AG04449 (cell line): Measurements from ENCODE around the gene ZNF580.

Source experiments
- CTCF ChIA-PET: fragments of 350-600 bp; formaldehyde crosslinking; extraction: SDS; loops from one replicate; lab custom pipeline; 2021; ENCODE audit warnings: antibody characterized with exemption; lab: Yijun Ruan, JAX
- POLR2A ChIA-PET: fragments of 400-600, 350-600 bp; formaldehyde crosslinking; extraction: SDS; loops from one replicate; lab custom pipeline; 2020; ENCODE audit warnings: antibody characterized with exemption, inconsistent platforms; lab: Yijun Ruan, JAX
- DNase-seq: peaks from one replicate; pipeline ENCODE4 v3.0.0-alpha.2; 2010; ENCODE audit warnings: low read depth, low spot score
- H3K4me3 ChIP-seq: 2 replicates; pipeline ENCODE4 v1.5.1; 2011; ENCODE audit warnings: low read depth, mild to moderate bottlenecking, control low read depth, low read length
- TF ChIP-seq, protein P1 (sequence below): IDR thresholded peaks from one replicate; pipeline ENCODE4 v1.5.1; 2011; ENCODE audit warnings: mild to moderate bottlenecking, moderate library complexity, low read length, control low read depth, inconsistent platforms; ENCODE audit not compliant: insufficient read depth; ENCODE audit errors: missing control alignments

ZNF580 gene

DNA sequence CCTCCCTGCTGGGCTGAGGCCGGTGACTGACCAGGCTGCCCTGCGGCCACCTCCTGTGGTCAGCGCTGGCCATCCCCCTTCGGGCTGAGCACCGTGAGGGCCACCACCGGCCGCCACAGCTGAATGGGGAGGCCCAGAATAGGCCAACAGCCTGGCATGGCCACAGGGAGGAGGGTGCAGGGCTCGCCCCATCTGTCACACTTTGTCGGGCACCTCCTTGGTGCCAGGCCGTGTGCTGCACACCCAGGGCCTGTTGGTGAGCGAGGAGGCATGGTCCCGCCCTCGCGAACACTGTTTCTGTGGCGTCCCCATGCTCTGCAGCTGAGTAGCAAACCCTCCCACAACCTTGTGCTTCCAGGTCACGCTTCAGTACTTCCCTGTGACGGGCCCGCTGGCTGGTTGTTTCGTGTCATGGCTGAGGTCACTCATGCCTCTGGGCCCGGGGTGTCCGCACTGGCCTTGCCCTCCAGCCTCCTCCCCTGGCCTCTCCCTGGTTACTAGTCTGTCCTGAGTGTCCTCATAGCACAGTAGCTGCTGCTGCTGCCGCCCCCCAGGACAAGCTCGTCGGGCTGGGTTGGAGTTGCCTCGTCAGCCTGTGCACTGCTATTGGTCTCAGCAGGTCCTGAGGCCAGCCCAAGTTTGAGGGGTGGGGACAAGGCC, 49.4 kb downstream of the ZNF580 start:
- TF ChIP-seq, protein P1, sequence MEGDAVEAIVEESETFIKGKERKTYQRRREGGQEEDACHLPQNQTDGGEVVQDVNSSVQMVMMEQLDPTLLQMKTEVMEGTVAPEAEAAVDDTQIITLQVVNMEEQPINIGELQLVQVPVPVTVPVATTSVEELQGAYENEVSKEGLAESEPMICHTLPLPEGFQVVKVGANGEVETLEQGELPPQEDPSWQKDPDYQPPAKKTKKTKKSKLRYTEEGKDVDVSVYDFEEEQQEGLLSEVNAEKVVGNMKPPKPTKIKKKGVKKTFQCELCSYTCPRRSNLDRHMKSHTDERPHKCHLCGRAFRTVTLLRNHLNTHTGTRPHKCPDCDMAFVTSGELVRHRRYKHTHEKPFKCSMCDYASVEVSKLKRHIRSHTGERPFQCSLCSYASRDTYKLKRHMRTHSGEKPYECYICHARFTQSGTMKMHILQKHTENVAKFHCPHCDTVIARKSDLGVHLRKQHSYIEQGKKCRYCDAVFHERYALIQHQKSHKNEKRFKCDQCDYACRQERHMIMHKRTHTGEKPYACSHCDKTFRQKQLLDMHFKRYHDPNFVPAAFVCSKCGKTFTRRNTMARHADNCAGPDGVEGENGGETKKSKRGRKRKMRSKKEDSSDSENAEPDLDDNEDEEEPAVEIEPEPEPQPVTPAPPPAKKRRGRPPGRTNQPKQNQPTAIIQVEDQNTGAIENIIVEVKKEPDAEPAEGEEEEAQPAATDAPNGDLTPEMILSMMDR = no peak
- DNase-seq = no peak
- H3K4me3 ChIP-seq = no peak overlapping the region
- ChIA-PET CTCF (interaction anchor here (1.6 kb wide), 1 partner anchor 19 kb away, joined by 7 read pairs; no protein-coding TSS in a partner anchor), POLR2A (no interaction called here)

- ChIA-PET CTCF (interaction anchor here (1.6 kb wide), 1 partner anchor 20 kb away, joined by 7 read pairs; no protein-coding TSS in a partner anchor), POLR2A (no interaction called here)
- DNase-seq = no peak
- no peak overlapping the region for H3K4me3 ChIP-seq
- TF ChIP-seq, protein P1 = no peak
Measured at GRCh38 chr19:55690769-55691545, 50.2 kb downstream of the ZNF580 start.

GRCh38 chr19:55691561-55692481, 51.0 kb downstream of the ZNF580 start:
- ChIA-PET POLR2A (no interaction called here), CTCF (interaction anchor here (1.2 to 1.4 kb wide), 2 partner anchors 10 to 21 kb away, joined by 3 to 4 read pairs; no protein-coding TSS in a partner anchor)
- DNase-seq = no peak
- no peak overlapping the region for H3K4me3 ChIP-seq
- TF ChIP-seq, protein P1 = no peak

DNA sequence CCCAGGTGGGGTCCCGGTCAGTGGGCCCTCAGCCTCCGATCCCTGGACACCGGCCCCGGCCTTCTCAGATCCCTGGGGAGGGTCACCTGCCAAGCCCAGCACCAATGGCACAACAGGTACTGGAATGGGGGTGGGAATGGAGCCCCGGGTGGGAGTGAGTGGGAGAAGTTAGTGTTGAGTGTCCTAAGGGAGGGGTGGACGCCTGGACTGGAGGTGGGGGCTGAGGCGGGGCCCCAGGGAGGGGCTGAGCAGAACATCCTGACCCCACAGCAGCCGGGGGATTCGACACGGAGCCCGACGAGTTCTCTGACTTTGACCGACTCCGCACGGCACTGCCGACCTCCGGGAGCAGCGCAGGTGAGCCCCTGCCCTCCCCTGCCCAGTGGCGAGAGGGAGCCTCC, 51.9 kb downstream of the ZNF580 start:
- POLR2A ChIA-PET = no interaction called here
- CTCF ChIA-PET = interaction anchor here (1.2 to 1.4 kb wide), 2 partner anchors 11 to 22 kb away, joined by 3 to 4 read pairs; no protein-coding TSS in a partner anchor
- TF ChIP-seq, protein P1 = no peak
- H3K4me3 ChIP-seq = no peak overlapping the region
- no peak for DNase-seq
